K562 (cell line): Measurements from ENCODE around the gene PLAAT5. TPM values are rescaled to one million over a fixed set of nuclear protein-coding genes. Genes with fewer than 3 reads are reported as not detected.
A peak's percentile ranks its signal among the peaks of the same experiment; 100 is the strongest.

Source experiments
- CBFA2T2 ChIP-seq: fragments of 450-650 bp; conservative IDR thresholded peaks from 2 replicates; pipeline ENCODE4 v1.6.1; 2017; ENCODE audit warnings: mild to moderate bottlenecking
- CCAR2 ChIP-seq: fragments of 200-400 bp; formaldehyde crosslinking; IDR thresholded peaks from 2 replicates; pipeline ENCODE4 v1.6.1; 2017; ENCODE audit warnings: mild to moderate bottlenecking, low read depth, low read length
- ESRRA ChIP-seq: fragments of 450-650 bp; IDR thresholded peaks from 2 replicates; pipeline ENCODE4 v1.6.1; 2014; ENCODE audit warnings: low read depth, mild to moderate bottlenecking, moderate library complexity, borderline replicate concordance
- IFI16 ChIP-seq: fragments of 250-450 bp; sonication (Bioruptor Pico); IDR thresholded peaks from 2 replicates; pipeline ENCODE4 v2.1.2; 2022; ENCODE audit warnings: mild to moderate bottlenecking, inconsistent platforms
- NCOR1 ChIP-seq: fragments of 450-650 bp; IDR thresholded peaks from 2 replicates; pipeline ENCODE4 v1.6.1; 2016; ENCODE audit warnings: mild to moderate bottlenecking, moderate library complexity
- NR2F6 ChIP-seq: fragments of 450-650 bp; formaldehyde crosslinking; IDR thresholded peaks from 2 replicates; pipeline ENCODE4 v1.4.0; 2020; ENCODE audit warnings: mild to moderate bottlenecking
- PCBP2 ChIP-seq: fragments of 200-400 bp; formaldehyde crosslinking; IDR thresholded peaks from 2 replicates; pipeline ENCODE4 v1.6.1; 2018; ENCODE audit warnings: low read length, low read depth, mild to moderate bottlenecking, moderate library complexity; ENCODE audit not compliant: poor library complexity, severe bottlenecking
- RBM25 ChIP-seq: fragments of 200-400 bp; formaldehyde crosslinking; IDR thresholded peaks from 2 replicates; pipeline ENCODE4 v1.6.1; 2018; ENCODE audit warnings: low read length, low read depth, moderate library complexity; ENCODE audit not compliant: severe bottlenecking
- SOX6 ChIP-seq: fragments of 450-650 bp; IDR thresholded peaks from 2 replicates; pipeline ENCODE4 v1.6.1; 2014; ENCODE audit warnings: mild to moderate bottlenecking
- SRF ChIP-seq, 2 experiments: fragments of 250-450, 450-650 bp in 1 of 2; sonication (Bioruptor Pico) in 1 of 2; sonication (generic) in 1 of 2; formaldehyde crosslinking; IDR thresholded peaks; 2 replicates each; pipeline versions ENCODE4 v1.5.0 to v1.5.1; 2020 to 2022; ENCODE audit warnings: mild to moderate bottlenecking in 1 of 2, missing genetic modification reagents in 1 of 2
- SRSF1 ChIP-seq: fragments of 200-400 bp; formaldehyde crosslinking; IDR thresholded peaks from 2 replicates; pipeline ENCODE4 v1.6.1; 2017; ENCODE audit warnings: mild to moderate bottlenecking, low read depth, low read length, moderate library complexity
- TBP ChIP-seq: optimal IDR thresholded peaks from 2 replicates; pipeline ENCODE3; 2011; ENCODE audit warnings: low read depth, low read length, improper control_type of control experiment
- TCF3 ChIP-seq: sonication (generic); formaldehyde crosslinking; IDR thresholded peaks from 2 replicates; pipeline ENCODE4 v1.4.0; 2020; ENCODE audit warnings: mild to moderate bottlenecking, missing genetic modification reagents
- XRCC4 ChIP-seq: IDR thresholded peaks from one replicate; pipeline ENCODE4 v1.6.1; 2011; ENCODE audit not compliant: insufficient read depth, insufficient read length; ENCODE audit errors: extremely low read depth
- ZNF165 ChIP-seq: fragments of 250-450 bp; sonication (Bioruptor Pico); IDR thresholded peaks from 2 replicates; pipeline ENCODE4 v1.4.0; 2020; ENCODE audit warnings: borderline replicate concordance
- ZNF174 ChIP-seq: fragments of 250-450 bp; sonication (Bioruptor Pico); IDR thresholded peaks from 2 replicates; pipeline ENCODE4 v1.4.0; 2020; ENCODE audit warnings: mild to moderate bottlenecking
- ZNF184 ChIP-seq: sonication (generic); formaldehyde crosslinking; IDR thresholded peaks from 2 replicates; pipeline ENCODE4 v1.5.0; 2020; ENCODE audit warnings: missing genetic modification reagents
- ZNF224 ChIP-seq: sonication (generic); formaldehyde crosslinking; IDR thresholded peaks from 2 replicates; pipeline ENCODE4 v1.8.0; 2022; ENCODE audit warnings: mild to moderate bottlenecking, missing genetic modification reagents
- ZNF445 ChIP-seq: fragments of 250-450 bp; sonication (Bioruptor Pico); IDR thresholded peaks from 2 replicates; pipeline ENCODE4 v1.4.0; 2020; ENCODE audit warnings: low read depth, mild to moderate bottlenecking, moderate library complexity
- ZNF76 ChIP-seq: fragments of 250-450 bp; sonication (Bioruptor Pico); IDR thresholded peaks from 2 replicates; pipeline ENCODE4 v1.4.0; 2020; ENCODE audit warnings: mild to moderate bottlenecking, moderate library complexity, borderline replicate concordance
- polyA plus RNA-seq, 8 experiments: library from polyadenylated mRNA; depleted of rRNA in 4 of 8; stranded (reverse) in 5 of 8; unstranded in 3 of 8; fragments of >200 nt; fragmentation: Nextera tagmentation in 2 of 8; fragmentation: Illumina TruSeq in 1 of 8; extraction: Ambion mirVana in 2 of 8; extraction: Trizol in 1 of 8; gene quantifications; 2 replicates each; pipeline versions ENCODE4 v1.2.1 to v1.2.3, GENCODE V29; 2011 to 2014; ENCODE audit warnings: inconsistent platforms in 1 of 8, missing spikeins in 1 of 8
- total RNA-seq, 7 experiments: library from RNA; depleted of rRNA in 6 of 7; stranded (reverse); fragments of >200 nt in 6 of 7; fragmentation: Illumina TruSeq in 2 of 7; extraction: Trizol in 2 of 7; gene quantifications; 2 replicates each; pipeline versions ENCODE4 v1.2.1 to v1.2.3, GENCODE V29; 2011 to 2021; ENCODE audit warnings: low replicate concordance in 1 of 7
- TF ChIP-seq, protein P1 (sequence below): sonication (generic); formaldehyde crosslinking; IDR thresholded peaks from 2 replicates; pipeline ENCODE4 v1.8.1; 2023; ENCODE audit warnings: missing genetic modification reagents, mild to moderate bottlenecking, borderline replicate concordance
- TF ChIP-seq, protein P2 (sequence below): fragments of 450-650 bp; IDR thresholded peaks from 2 replicates; pipeline ENCODE4 v1.6.1; 2016; ENCODE audit warnings: missing biosample characterization, missing genetic modification characterization
- TF ChIP-seq, protein P3 (sequence below): fragments of 250-450 bp; sonication (Bioruptor Pico); IDR thresholded peaks from 2 replicates; pipeline ENCODE4 v1.8.0; 2021; ENCODE audit warnings: moderate library complexity, mild to moderate bottlenecking, inconsistent platforms

PLAAT5 gene
- total and polyA plus RNA-seq, 9 of the 15 experiments (the other 6 are each of a cell fraction or from before 2014, with no cell fraction given): not detected

DNA sequence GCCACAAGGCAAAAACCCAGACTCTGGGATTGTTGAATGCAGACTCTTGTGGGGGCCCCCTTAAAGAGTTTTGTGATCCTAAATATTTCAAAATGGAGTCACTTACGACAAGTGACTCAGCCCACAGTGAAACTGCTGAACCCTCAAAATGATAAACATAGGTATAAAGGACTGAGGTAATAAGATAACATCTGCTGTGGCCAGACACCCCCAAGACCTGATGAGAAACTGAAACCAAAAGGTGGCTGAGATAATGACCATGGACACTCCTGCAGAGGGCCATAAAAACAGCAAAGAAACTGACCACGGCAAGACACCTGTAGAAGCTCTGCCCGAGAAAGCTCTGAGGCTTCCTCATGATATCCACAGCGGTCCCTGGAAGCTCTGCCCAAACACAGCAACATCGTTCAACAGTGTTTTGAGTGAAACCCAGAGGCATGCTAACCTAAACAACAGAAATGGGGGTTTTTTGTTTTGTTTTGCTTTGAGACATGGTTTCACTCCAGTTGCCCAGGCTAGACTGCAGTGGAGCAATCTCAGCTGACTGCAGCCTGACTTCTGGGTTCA, 44.0 kb upstream of the PLAAT5 start (continued):
- TF ChIP-seq IFI16 (CRISPR knock-in tag) (peak; percentile 93), ZNF445 (CRISPR knock-in tag) (peak; percentile 95), ZNF184 (CRISPR knock-in tag) (no peak), SOX6 (0 out of 2 replicates have a peak, but pooled peaks have one; percentile 41), ZNF165 (peak; percentile 96), TCF3 (peak; percentile 47), SRSF1 (no peak), CCAR2 (no peak), ZNF224 (CRISPR knock-in tag) (no peak), RBM25 (no peak), ZNF76 (CRISPR knock-in tag) (peak; percentile 99), CBFA2T2 (peak; percentile 26; the same call in 1 of the 2 replicates), NCOR1 (no peak), ZNF174 (CRISPR knock-in tag) (peak; percentile 91), PCBP2 (no peak), ESRRA (no peak), TBP (no peak), XRCC4 (no peak), SRF (CRISPR knock-in tag; IDR thresholded peaks at IDR 0.05) (peak in 1 of 2 experiments; percentile 74; a peak in 1 of 4 replicates), NR2F6 (CRISPR knock-in tag) (peak; percentile 91)
- TF ChIP-seq, protein P1, sequence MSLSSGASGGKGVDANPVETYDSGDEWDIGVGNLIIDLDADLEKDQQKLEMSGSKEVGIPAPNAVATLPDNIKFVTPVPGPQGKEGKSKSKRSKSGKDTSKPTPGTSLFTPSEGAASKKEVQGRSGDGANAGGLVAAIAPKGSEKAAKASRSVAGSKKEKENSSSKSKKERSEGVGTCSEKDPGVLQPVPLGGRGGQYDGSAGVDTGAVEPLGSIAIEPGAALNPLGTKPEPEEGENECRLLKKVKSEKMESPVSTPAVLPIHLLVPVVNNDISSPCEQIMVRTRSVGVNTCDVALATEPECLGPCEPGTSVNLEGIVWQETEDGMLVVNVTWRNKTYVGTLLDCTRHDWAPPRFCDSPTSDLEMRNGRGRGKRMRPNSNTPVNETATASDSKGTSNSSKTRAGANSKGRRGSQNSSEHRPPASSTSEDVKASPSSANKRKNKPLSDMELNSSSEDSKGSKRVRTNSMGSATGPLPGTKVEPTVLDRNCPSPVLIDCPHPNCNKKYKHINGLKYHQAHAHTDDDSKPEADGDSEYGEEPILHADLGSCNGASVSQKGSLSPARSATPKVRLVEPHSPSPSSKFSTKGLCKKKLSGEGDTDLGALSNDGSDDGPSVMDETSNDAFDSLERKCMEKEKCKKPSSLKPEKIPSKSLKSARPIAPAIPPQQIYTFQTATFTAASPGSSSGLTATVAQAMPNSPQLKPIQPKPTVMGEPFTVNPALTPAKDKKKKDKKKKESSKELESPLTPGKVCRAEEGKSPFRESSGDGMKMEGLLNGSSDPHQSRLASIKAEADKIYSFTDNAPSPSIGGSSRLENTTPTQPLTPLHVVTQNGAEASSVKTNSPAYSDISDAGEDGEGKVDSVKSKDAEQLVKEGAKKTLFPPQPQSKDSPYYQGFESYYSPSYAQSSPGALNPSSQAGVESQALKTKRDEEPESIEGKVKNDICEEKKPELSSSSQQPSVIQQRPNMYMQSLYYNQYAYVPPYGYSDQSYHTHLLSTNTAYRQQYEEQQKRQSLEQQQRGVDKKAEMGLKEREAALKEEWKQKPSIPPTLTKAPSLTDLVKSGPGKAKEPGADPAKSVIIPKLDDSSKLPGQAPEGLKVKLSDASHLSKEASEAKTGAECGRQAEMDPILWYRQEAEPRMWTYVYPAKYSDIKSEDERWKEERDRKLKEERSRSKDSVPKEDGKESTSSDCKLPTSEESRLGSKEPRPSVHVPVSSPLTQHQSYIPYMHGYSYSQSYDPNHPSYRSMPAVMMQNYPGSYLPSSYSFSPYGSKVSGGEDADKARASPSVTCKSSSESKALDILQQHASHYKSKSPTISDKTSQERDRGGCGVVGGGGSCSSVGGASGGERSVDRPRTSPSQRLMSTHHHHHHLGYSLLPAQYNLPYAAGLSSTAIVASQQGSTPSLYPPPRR (CRISPR knock-in tag): no peak
- TF ChIP-seq, protein P2, sequence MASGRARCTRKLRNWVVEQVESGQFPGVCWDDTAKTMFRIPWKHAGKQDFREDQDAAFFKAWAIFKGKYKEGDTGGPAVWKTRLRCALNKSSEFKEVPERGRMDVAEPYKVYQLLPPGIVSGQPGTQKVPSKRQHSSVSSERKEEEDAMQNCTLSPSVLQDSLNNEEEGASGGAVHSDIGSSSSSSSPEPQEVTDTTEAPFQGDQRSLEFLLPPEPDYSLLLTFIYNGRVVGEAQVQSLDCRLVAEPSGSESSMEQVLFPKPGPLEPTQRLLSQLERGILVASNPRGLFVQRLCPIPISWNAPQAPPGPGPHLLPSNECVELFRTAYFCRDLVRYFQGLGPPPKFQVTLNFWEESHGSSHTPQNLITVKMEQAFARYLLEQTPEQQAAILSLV: peak; percentile 96
- TF ChIP-seq, protein P3, sequence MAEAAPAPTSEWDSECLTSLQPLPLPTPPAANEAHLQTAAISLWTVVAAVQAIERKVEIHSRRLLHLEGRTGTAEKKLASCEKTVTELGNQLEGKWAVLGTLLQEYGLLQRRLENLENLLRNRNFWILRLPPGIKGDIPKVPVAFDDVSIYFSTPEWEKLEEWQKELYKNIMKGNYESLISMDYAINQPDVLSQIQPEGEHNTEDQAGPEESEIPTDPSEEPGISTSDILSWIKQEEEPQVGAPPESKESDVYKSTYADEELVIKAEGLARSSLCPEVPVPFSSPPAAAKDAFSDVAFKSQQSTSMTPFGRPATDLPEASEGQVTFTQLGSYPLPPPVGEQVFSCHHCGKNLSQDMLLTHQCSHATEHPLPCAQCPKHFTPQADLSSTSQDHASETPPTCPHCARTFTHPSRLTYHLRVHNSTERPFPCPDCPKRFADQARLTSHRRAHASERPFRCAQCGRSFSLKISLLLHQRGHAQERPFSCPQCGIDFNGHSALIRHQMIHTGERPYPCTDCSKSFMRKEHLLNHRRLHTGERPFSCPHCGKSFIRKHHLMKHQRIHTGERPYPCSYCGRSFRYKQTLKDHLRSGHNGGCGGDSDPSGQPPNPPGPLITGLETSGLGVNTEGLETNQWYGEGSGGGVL (CRISPR knock-in tag): peak; percentile 85
